NT2/D1 (cell line): ENCODE measurements around the gene AMPH.

ENCODE experiments used
- SUZ12 ChIP-seq: IDR thresholded peaks from 2 replicates; pipeline ENCODE4 v1.6.1; 2011; ENCODE audit not compliant: insufficient read length, insufficient read depth; ENCODE audit errors: extremely low read depth
- YY1 ChIP-seq: IDR thresholded peaks from 2 replicates; pipeline ENCODE4 v1.6.1; 2011; ENCODE audit not compliant: insufficient read length, insufficient read depth
- ZNF274 ChIP-seq: IDR thresholded peaks from 2 replicates; pipeline ENCODE4 v1.6.1; 2011; ENCODE audit warnings: mild to moderate bottlenecking, low read depth, low read length

DNA sequence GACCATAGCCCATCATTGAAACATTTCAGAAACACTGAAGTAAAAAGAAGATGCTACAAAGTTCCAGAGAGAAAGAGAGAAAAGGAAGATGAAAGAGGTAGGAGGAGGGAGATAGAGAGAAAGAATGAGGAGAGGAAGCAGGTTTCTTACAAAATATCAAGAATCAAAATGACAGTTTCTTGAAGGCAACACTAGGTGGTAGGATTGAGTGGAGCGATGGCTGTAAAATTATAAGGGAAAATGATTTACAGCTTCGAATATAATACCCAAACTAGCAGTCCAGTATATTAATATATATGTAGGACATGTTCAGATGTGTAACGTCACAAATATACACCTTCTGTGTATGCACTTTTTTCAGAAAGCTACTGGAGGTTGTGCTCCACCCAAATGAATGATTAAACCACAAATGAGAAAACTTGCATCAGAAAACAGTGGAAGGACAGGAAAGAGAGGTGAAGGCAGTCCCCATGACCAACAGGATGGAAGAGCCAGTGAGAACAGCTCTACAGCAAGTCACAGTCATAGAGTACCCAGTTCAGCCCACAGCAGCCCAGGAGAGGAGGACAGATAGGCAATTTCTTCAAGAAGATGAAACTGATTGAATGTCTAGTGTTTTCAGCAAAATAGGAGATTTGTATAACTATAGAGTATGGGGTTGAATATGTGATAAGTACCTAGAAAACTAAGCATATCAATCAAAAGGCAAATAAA is 206.3 kb downstream of the AMPH start:
- TF ChIP-seq YY1 (no peak), SUZ12 (no peak), ZNF274 (no peak)
